B cell (primary cell): ENCODE measurements around the gene ASTN2. TPM values are rescaled to one million over a fixed set of nuclear protein-coding genes. Genes with fewer than 3 reads are reported as not detected.

Experiments
- ATAC-seq: fragments of 200-7000 bp; cut with Tn5 transposase; one replicate; pipeline ENCODE4 v1.10.0; 2021; ENCODE audit warnings: low read depth, mild to moderate bottlenecking, moderate number of reproducible peaks, moderate library complexity
- CTCF ChIA-PET: fragments of 350-600 bp; sonication (Branson Sonifier 250); formaldehyde crosslinking; loops from one replicate; lab custom pipeline; 2021; ENCODE audit warnings: antibody characterized with exemption, inconsistent platforms; lab: Charles Lee
- POLR2A ChIA-PET: fragments of 350-600 bp; sonication (Branson Sonifier 250); formaldehyde crosslinking; loops from one replicate; lab custom pipeline; 2021; ENCODE audit warnings: antibody characterized with exemption; lab: Charles Lee
- DNase-seq: peaks from one replicate; pipeline ENCODE4 v3.0.0; 2013
- H2AFZ ChIP-seq: 2 replicates; pipeline ENCODE4 v1.6.1; 2012; ENCODE audit warnings: mild to moderate bottlenecking, low read depth, low read length; ENCODE audit not compliant: insufficient read depth, poor library complexity, severe bottlenecking
- H3K27ac ChIP-seq, 2 donors: 1 replicate in 1 of 2; 2 replicates in 1 of 2; pipeline ENCODE4 v1.5.1; 2012 to 2013; ENCODE audit warnings: low read length in 2 of 2, mild to moderate bottlenecking in 2 of 2, moderate library complexity in 1 of 2
- H3K27me3 ChIP-seq, 4 experiments: fragments of 200-600 bp in 1 of 4; sonication (generic) in 1 of 4; replicated peaks in 1 of 4; 1 replicate in 2 of 4; 2 replicates in 2 of 4; pipeline versions ENCODE4 v1.6.1 to v1.7.0; 2013 to 2016; ENCODE audit warnings: low read length in 3 of 4, mild to moderate bottlenecking in 2 of 4, mixed read lengths in 1 of 4, moderate library complexity in 1 of 4; ENCODE audit not compliant: insufficient read depth in 4 of 4, control insufficient read depth in 3 of 4; ENCODE audit errors: control extremely low read depth in 1 of 4
- H3K36me3 ChIP-seq, 2 experiments: replicated peaks in 1 of 2; 1 replicate in 1 of 2; 2 replicates in 1 of 2; pipeline versions ENCODE4 v1.6.1 to v1.7.1; 2013; ENCODE audit warnings: low read length in 1 of 2; ENCODE audit not compliant: insufficient read depth in 2 of 2, control insufficient read depth in 1 of 2; ENCODE audit errors: control extremely low read depth in 1 of 2, extremely low read depth in 1 of 2
- H3K4me1 ChIP-seq, 2 donors: fragments of 200-600 bp in 1 of 2; sonication (generic) in 1 of 2; 1 replicate in 1 of 2; 2 replicates in 1 of 2; pipeline versions ENCODE4 v1.5.1 to v1.6.1; 2013 to 2017; ENCODE audit warnings: low read length in 2 of 2; ENCODE audit not compliant: control insufficient read depth in 2 of 2, insufficient read depth in 2 of 2
- H3K4me2 ChIP-seq: replicated peaks from 2 replicates; pipeline ENCODE3; 2012; ENCODE audit warnings: mild to moderate bottlenecking, low read depth, low read length; ENCODE audit not compliant: poor library complexity, severe bottlenecking
- H3K4me3 ChIP-seq, 5 experiments: fragments of 200-600 bp in 1 of 5; sonication (generic) in 1 of 5; 1 replicate in 3 of 5; 2 replicates in 2 of 5; pipeline versions ENCODE4 v1.5.1 to v1.7.0; 2011 to 2016; ENCODE audit warnings: low read length in 4 of 5, mild to moderate bottlenecking in 4 of 5, low read depth in 2 of 5, control low read depth in 1 of 5, moderate library complexity in 1 of 5; ENCODE audit not compliant: insufficient read depth in 1 of 5; ENCODE audit errors: control extremely low read depth in 1 of 5, extremely low read depth in 1 of 5
- H3K79me2 ChIP-seq: fragments of 200-600 bp; sonication (generic); one replicate; pipeline ENCODE4 v1.6.0; 2016; ENCODE audit warnings: low read length; ENCODE audit not compliant: control insufficient read depth, insufficient read depth
- H3K9ac ChIP-seq: fragments of 200-600 bp; sonication (generic); 2 replicates; pipeline ENCODE4 v1.6.1; 2017; ENCODE audit warnings: mild to moderate bottlenecking, low read length, moderate library complexity
- H3K9me3 ChIP-seq, 3 donors: one replicate each; pipeline versions ENCODE4 v1.6.1 to v1.7.1; 2013; ENCODE audit warnings: low read length in 2 of 3; ENCODE audit not compliant: control insufficient read depth in 2 of 3, insufficient read depth in 1 of 3; ENCODE audit errors: control extremely low read depth in 1 of 3
- H4K20me1 ChIP-seq: 2 replicates; pipeline ENCODE4 v1.6.0; 2012; ENCODE audit warnings: mild to moderate bottlenecking, low read length; ENCODE audit not compliant: insufficient read depth, control insufficient read depth, poor library complexity, severe bottlenecking
- H3K27ac Mint-ChIP-seq: one replicate; pipeline ENCODE4 v1.8.0; 2021; ENCODE audit warnings: mixed read lengths
- H3K27me3 Mint-ChIP-seq: one replicate; pipeline ENCODE4 v1.8.0; 2021; ENCODE audit warnings: mixed read lengths
- H3K4me1 Mint-ChIP-seq: one replicate; pipeline ENCODE4 v1.8.0; 2021; ENCODE audit warnings: mixed read lengths
- H3K4me3 Mint-ChIP-seq: one replicate; pipeline ENCODE4 v1.8.0; 2021; ENCODE audit warnings: mixed read lengths
- H3K9me3 Mint-ChIP-seq: one replicate; pipeline ENCODE4 v1.8.0; 2022; ENCODE audit warnings: mixed read lengths; ENCODE audit not compliant: insufficient read depth
- CTCF ChIP-seq: fragments of 200-600 bp; IDR thresholded peaks from one replicate; pipeline ENCODE4 v1.8.0; 2022; ENCODE audit warnings: antibody characterized with exemption, mild to moderate bottlenecking
- EZH2 ChIP-seq: IDR thresholded peaks from 2 replicates; pipeline ENCODE4 v1.6.1; 2012; ENCODE audit warnings: borderline replicate concordance, low read depth, mild to moderate bottlenecking, moderate library complexity, low read length; ENCODE audit not compliant: insufficient read depth, poor library complexity, severe bottlenecking
- WGBS: methylation state at CpG from one replicate; pipeline ENCODE4 v1.1.5; 2013; ENCODE audit warnings: missing lambda C conversion rate; ENCODE audit not compliant: insufficient coverage; 5-methylcytosine and 5-hydroxymethylcytosine counted together
- intact Hi-C: fragments of 100-400 bp; cut with micrococcal nuclease; formaldehyde crosslinking; loops from one replicate; pipeline ENCODE4 v1.10.0; 2022
- polyA plus RNA-seq: library from polyadenylated mRNA; depleted of rRNA; stranded (reverse); fragments of >200 nt; gene quantifications from 2 replicates; pipeline ENCODE4 v1.2.3, GENCODE V29; 2012
- total RNA-seq, 2 donors: library from RNA; stranded (reverse); fragments of 120-200 nt in 1 of 2; gene quantifications; 1 replicate in 1 of 2; 2 replicates in 1 of 2; pipeline versions ENCODE4 v1.2.3 to v1.2.4, GENCODE V29; 2013 to 2022

The ASTN2 gene
- total and polyA plus RNA-seq, 2 donors (not counting 1 experiment from before 2014, with no cell fraction given): 1.2 to 3.6 TPM

DNA sequence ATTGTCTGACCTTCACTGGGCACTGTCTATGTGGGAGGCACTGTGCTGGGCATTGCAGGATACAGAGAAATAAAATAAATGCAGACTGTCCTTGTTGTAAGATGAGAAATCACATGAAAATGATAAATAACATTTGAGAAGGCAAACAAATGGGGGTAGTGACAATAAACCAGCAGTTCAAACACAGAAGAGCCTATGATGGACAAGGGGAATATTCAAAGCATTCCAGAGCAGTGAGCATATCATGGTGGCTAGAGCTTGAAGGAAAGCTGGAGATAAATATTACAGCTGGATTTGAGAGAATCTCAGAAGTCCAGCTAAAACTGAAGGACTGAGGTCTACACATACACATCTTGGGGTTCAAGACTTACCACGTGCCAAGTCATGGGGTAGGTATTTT is 209.9 kb downstream of the ASTN2 start:
- Histone ChIP-seq H3K4me2 (no peak overlapping the region), H3K27ac (no peak overlapping the region), H3K4me1 (no peaks in the 10 kb centered on the region), H3K4me3 (no peak overlapping the region), H3K79me2 (no peaks in the 10 kb centered on the region), H2AFZ (no peak overlapping the region), H3K9ac (no peak overlapping the region), H3K9me3 (peaks cover 0 to 14% (median 0%) of the 10 kb centered on the region in 3 donors), H4K20me1 (no peaks in the 10 kb centered on the region), H3K36me3 (no peaks in the 10 kb centered on the region), H3K27me3 (no peaks in the 10 kb centered on the region)
- TF ChIP-seq CTCF (no peak), EZH2 (no peak)
- Mint-ChIP-seq H3K9me3 (no peaks in the 10 kb centered on the region), H3K4me1 (no peaks in the 10 kb centered on the region), H3K27ac (no peak overlapping the region), H3K4me3 (no peak overlapping the region), H3K27me3 (no peaks in the 10 kb centered on the region)
- intact Hi-C loops: no loop called here
- no CpG with 5 or more reads among the region's 1 CpG for WGBS
- DNase-seq (no peak), ATAC-seq (no peak)
- ChIA-PET POLR2A (no interaction called here), CTCF (no interaction called here)

GRCh38 chr9:117191504-117192261 is 223.2 kb downstream of the ASTN2 start:
- Histone ChIP-seq H2AFZ (no peak overlapping the region), H3K9me3 (no peaks in the 10 kb centered on the region), H3K27me3 (no peaks in the 10 kb centered on the region), H4K20me1 (no peaks in the 10 kb centered on the region), H3K9ac (no peak overlapping the region), H3K36me3 (no peaks in the 10 kb centered on the region), H3K27ac (no peak overlapping the region), H3K4me3 (no peak overlapping the region), H3K79me2 (no peaks in the 10 kb centered on the region), H3K4me2 (no peak overlapping the region), H3K4me1 (no peaks in the 10 kb centered on the region)
- Mint-ChIP-seq H3K27ac (no peak overlapping the region), H3K9me3 (no peaks in the 10 kb centered on the region), H3K4me3 (no peak overlapping the region), H3K27me3 (no peaks in the 10 kb centered on the region), H3K4me1 (no peaks in the 10 kb centered on the region)
- intact Hi-C loops: no loop called here
- POLR2A ChIA-PET: no interaction called here
- CTCF ChIA-PET: no interaction called here
- 33% methylated on average over 4 of the region's 5 CpGs for WGBS
- no peak for ATAC-seq
- TF ChIP-seq EZH2: no peak
- TF ChIP-seq CTCF: no peak
- no peak for DNase-seq
